Lung (tissue), 12 donors: ENCODE data around the gene DDRGK1. TPM values are rescaled to one million over a fixed set of nuclear protein-coding genes. Genes with fewer than 3 reads are reported as not detected.

Source experiments
- ATAC-seq: fragments of 200-7000 bp; cut with Tn5 transposase; one replicate; pipeline ENCODE4 v1.9.1; 2020; ENCODE audit warnings: moderate number of reproducible peaks; ENCODE audit not compliant: insufficient read depth, low FRiP score
- DNase-seq, 3 donors: peaks; one replicate each; pipeline ENCODE4 v3.0.0-alpha.2; 2013 to 2017
- H3K27ac ChIP-seq, 2 donors: one replicate each; pipeline ENCODE4 v1.5.1; 2013; ENCODE audit warnings: mild to moderate bottlenecking in 2 of 2, moderate library complexity in 2 of 2, control low read depth in 1 of 2, inconsistent platforms in 1 of 2, low read depth in 1 of 2, low read length in 1 of 2
- H3K27me3 ChIP-seq, 3 donors: one replicate each; pipeline ENCODE4 v1.5.1; 2013; ENCODE audit warnings: low read length in 2 of 3; ENCODE audit not compliant: control insufficient read depth in 3 of 3, insufficient read depth in 3 of 3
- H3K36me3 ChIP-seq, 4 donors: one replicate each; pipeline ENCODE4 v1.5.1; 2013; ENCODE audit warnings: low read length in 4 of 4, mild to moderate bottlenecking in 1 of 4, moderate library complexity in 1 of 4; ENCODE audit not compliant: control insufficient read depth in 4 of 4, insufficient read depth in 4 of 4
- H3K4me1 ChIP-seq, 5 donors: one replicate each; pipeline ENCODE4 v1.5.1; 2013; ENCODE audit warnings: low read length in 5 of 5, mild to moderate bottlenecking in 2 of 5, moderate library complexity in 1 of 5; ENCODE audit not compliant: control insufficient read depth in 5 of 5, insufficient read depth in 5 of 5
- H3K4me3 ChIP-seq: one replicate; pipeline ENCODE4 v1.5.1; 2013; ENCODE audit warnings: mild to moderate bottlenecking, control low read depth, moderate library complexity
- H3K9ac ChIP-seq, 2 donors: one replicate each; pipeline ENCODE4 v1.5.1; 2013; ENCODE audit warnings: low read length in 2 of 2, control low read depth in 1 of 2; ENCODE audit not compliant: insufficient read depth in 1 of 2
- H3K9me3 ChIP-seq, 4 donors: one replicate each; pipeline ENCODE4 v1.5.1; 2013; ENCODE audit warnings: low read length in 3 of 4, mild to moderate bottlenecking in 1 of 4, moderate library complexity in 1 of 4; ENCODE audit not compliant: control insufficient read depth in 4 of 4, insufficient read depth in 3 of 4
- CTCF ChIP-seq: IDR thresholded peaks from 2 replicates; pipeline ENCODE4 v1.5.1; 2012; ENCODE audit warnings: mild to moderate bottlenecking; ENCODE audit errors: control extremely low read depth, extremely low read depth
- WGBS, 2 donors: extraction: QIAGEN DNeasy Blood & Tissue Kit; methylation state at CpG; one replicate each; pipeline ENCODE4 v1.1.7; 2013; 5-methylcytosine and 5-hydroxymethylcytosine counted together
- polyA plus RNA-seq, 2 donors: library from polyadenylated mRNA; stranded (reverse); fragments of 200-250 nt; gene quantifications; one replicate each; pipeline ENCODE4 v1.2.1, GENCODE V29; 2013
- total RNA-seq, 2 donors: library from RNA; depleted of rRNA in 1 of 2; stranded (reverse); fragments of >200 nt in 1 of 2; gene quantifications; one replicate each; pipeline ENCODE4 v1.2.1, GENCODE V29; 2014 to 2021
- donor health status: control.
- donor health status: control.
- donor health status: Bipolar disorder and iron deficiency.
- donor health status: healthy.
- donor health status: DM: yes; HTN: yes; CAD: no.

Gene DDRGK1
- total and polyA plus RNA-seq, 4 donors: 44.3 to 95.1 (median 85.9) TPM

DNA sequence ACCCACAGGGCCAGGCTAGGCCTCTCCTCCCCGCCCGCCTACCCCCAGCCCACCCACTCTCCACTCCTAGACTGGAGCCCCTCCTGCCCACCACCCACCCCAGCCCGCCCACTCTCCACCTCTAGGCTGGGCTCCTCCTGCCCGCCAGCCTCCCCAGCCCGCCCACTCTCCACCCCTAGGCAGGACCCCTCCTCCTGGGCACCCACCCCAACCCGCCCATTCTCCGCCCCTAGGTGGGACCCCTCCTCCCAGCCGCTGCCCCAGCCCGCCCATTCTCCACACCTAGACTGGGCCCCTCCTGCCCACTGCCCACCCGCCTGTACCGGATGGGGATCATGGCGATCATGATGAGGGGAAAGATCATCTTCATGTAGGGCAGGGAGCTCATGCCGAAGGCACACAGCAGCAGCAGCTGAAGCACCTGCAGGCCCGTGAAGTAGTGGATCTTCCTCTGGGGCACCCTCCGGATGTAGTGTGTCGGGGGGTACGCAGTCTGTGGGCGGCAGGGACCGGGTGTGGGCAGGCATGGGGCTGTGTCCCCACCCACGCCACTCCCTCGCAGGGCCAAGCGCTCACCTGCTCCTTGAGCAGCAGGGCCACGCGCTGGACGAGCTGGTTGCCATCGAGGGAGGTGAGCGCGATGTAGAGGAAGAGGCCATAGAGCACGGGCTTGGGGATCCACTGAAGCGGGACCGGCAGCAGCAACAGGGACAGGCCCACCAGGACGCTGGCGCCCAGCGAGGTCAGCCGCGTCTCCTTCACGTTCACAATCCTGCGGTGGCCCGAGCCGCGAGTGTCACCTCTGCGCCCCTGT lies 23.7 kb upstream of the DDRGK1 start:
- Histone ChIP-seq H3K4me1 (no peaks in the 10 kb centered on the region), H3K4me3 (no peak overlapping the region), H3K27me3 (no peaks in the 10 kb centered on the region), H3K27ac (no peak overlapping the region), H3K9me3 (no peaks in the 10 kb centered on the region), H3K36me3 (peaks cover 0 to 20% (median 2%) of the 10 kb centered on the region in 4 donors), H3K9ac (no peak overlapping the region)
- no peak for DNase-seq
- no peak for TF ChIP-seq CTCF
- WGBS, 2 donors: 88 to 94% methylated on average over 38 to 41 of the region's 42 CpGs
- no peak for ATAC-seq

DNA sequence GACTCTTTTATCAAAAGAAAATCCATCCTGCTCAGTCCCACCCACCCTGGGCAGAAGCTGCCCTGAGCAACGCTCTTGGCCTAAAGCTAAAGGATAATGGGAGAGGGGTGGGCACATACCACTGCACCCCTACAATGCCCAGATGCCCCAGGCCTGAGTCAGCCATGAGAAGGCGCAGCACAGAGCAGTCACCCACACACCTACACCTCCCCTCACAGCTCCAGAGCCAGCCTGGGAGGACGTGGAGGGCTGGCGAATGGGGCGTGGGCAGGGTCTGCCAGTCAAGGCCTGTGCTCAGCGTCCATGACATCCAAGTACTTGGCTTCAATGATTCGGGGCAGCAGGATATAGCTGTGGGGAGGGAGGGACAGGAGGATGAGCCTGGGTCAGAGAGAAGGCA lies 23.0 kb upstream of the DDRGK1 start:
- Histone ChIP-seq H3K27ac (no peak overlapping the region), H3K4me1 (peaks cover 0 to 3% (median 0%) of the 10 kb centered on the region in 5 donors), H3K9ac (no peak overlapping the region), H3K36me3 (peaks cover 0 to 27% (median 4%) of the 10 kb centered on the region in 4 donors), H3K9me3 (no peaks in the 10 kb centered on the region), H3K27me3 (no peaks in the 10 kb centered on the region), H3K4me3 (no peak overlapping the region)
- no peak for DNase-seq
- ATAC-seq: no peak
- no peak for TF ChIP-seq CTCF
- 83 to 87% methylated on average over 7 of the region's 7 CpGs for WGBS, 2 donors

DNA sequence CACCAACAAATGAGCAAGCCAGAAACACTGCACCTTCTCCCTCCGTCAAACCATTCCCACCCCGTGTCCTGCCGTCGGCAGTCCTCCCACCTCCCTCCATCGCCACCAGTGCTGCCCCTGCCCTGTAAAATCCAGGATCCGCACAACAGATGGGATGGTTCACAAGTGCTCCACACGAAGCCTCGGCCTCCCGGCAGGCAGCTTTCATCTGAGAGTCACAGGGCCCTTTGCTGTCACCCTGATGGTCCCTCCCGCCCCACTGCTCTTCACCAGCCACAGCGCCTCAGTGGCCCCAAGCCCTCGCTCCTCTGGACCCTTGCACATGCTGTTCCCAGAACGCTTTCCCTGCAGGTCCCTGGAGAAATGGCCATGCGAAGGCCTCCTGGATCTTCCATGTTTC lies 22.4 kb upstream of the DDRGK1 start:
- H3K36me3 ChIP-seq: peaks cover 0 to 30% (median 6%) of the 10 kb centered on the region in 4 donors
- WGBS, 2 donors: 94 to 97% methylated on average over 14 of the region's 14 CpGs
- DNase-seq (no peak), ATAC-seq (no peak)
- no peak overlapping the region for H3K4me3 ChIP-seq
- TF ChIP-seq CTCF: no peak
- H3K27ac ChIP-seq: no peak overlapping the region
- H3K4me1 ChIP-seq: peaks cover 0 to 3% (median 0%) of the 10 kb centered on the region in 5 donors
- no peaks in the 10 kb centered on the region for H3K9me3 ChIP-seq
- H3K9ac ChIP-seq: no peak overlapping the region
- H3K27me3 ChIP-seq: no peaks in the 10 kb centered on the region
